HG03521 (cell line): ENCODE data around the gene DLAT.
"Not testable (repeated sequence)": the region's sequence is repeated elsewhere in the genome, so short reads cannot be mapped to it uniquely, and the experiment has no call there.

Experiments used
- ATAC-seq: cut with Tn5 transposase; IDR thresholded peaks from one replicate; pipeline ENCODE4 v1.9.1; 2021; ENCODE audit warnings: mild to moderate bottlenecking, moderate library complexity; ENCODE audit not compliant: unreplicated experiment

The DLAT gene

DNA sequence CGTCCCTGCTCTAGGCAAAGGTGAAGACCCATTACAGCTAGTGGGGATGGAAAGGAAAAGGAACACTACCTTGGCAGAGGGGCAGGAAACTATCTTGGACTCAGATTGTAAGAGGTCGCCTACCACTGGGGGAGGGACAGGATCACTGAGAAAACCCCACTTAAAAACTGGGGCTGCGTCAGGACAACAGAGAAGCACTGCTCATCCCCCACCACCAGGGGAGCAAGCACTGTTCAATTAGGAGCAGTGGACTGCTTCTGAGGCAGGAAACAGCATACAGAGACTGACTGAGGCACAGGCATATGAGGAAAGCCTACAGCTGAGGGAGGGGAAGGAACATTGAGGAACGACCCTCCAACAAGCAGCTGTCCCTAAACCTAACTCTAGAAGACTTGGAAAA lies 20.8 kb upstream of the DLAT start:
- ATAC-seq: peak; percentile 96

DNA sequence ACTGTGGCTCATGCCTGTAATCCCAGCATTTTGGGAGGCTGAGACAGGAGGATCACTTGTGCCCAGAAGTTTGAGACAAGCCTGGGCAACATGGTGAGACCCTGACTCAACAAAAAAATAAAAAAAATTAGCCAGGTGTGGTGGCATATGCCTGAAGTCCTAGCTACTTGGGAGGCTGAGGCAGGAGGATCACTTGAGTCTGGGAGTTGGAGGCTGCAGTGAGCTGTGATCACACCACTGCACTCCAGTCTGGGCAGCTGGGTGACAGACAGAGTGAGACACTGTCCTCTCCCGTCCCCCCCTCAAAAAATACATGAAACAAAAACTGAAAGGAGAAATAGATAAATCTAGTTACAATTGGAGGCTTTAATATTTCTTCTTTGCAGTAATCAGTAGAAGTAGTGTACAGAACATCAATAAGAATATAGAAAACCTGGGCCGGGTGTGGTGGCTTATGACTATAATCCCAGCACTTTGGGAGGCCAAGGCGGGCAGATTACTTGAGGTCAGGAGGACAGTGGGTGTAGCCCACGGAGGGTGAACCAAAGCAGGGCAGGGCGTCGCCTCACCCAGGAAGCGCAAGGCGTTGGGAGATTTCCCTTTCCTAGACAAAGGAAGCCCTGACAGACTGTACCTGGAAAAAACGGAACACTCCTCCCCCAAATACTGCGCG lies 19.6 kb upstream of the DLAT start:
- no peak for ATAC-seq

DNA sequence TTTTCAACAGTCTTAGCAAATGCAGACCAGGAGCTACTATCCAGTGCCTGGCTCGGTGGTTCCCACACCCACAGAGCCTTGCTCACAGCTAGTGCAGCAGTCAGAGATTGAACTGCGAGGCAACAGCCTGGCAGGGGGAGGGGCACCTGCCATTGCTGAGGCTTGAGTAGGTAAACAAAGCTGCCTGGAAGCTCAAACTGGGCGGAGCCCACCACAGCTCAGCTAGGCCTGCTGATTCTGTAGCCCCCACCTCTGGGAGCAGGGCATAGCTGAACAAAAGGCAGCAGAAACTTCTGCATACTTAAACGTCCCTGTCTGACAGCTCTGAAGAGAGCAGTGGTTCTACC lies 19.1 kb upstream of the DLAT start:
- not testable (repeated sequence) for ATAC-seq

DNA sequence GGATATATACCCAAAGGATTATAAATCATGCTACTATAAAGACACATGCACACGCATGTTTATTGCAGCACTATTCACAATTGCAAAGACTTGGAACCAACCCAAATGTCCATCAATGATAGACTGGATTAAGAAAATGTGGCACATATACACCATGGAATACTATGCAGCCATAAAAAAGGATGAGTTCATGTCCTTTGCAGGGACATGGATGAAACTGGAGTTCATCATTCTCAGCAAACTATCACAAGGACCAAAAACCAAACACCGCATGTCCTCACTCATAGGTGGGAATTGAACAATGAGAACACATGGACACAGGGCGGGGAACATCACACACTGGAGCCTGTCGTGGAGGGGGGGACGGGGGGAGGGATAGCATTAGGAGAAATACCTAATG lies 13.8 kb upstream of the DLAT start:
- not testable (repeated sequence) for ATAC-seq

DNA sequence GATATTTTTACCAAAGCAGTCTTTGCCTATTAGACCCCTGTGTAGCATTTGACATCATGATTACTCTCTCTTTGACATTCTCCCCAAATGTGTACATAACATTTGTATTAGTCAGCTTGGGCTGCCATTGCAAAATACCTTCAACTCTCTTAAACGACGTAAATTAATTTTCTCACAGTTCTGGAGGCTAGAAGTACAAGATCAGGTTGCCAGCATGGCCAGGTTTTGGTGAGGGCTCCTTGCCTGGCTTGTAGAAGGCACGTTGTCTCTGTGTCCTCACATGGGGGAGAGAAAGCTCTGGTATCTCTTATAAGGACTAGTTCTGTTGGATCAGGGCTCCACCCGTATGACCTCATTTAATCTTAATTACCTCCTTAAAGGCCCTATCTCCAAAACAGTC lies 12.3 kb upstream of the DLAT start:
- ATAC-seq: no peak

DNA sequence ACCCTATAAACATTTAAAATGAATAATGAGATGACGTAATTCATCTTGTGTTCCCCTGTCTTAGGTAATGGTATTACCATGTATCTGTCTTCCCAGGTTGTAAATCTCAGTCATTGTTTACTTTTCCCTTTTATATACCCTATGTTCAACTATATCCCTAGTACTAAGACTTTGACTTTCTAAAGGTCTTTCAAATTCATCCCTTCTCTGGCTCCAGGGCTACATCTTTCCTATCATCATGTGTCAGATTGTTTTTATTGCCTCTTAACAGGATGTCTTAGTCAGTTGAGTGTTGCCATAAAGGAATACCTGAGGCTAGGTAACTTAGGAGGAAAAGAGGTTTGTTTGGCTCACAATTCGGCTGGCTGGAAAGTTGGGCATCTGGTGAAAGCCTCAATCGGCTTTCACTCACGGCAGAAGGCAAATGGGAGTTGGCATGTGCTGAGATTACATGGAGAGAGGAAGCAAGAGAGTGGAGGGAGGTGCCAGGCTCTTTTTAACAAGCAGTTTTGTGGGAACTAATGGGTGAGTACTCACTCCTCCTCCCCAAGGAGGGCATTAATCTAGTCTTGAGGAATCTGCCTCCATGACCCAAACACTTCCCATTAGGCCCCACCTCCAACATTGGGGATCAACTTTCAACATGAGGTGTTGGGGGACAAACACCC lies 11.6 kb upstream of the DLAT start:
- no peak for ATAC-seq

DNA sequence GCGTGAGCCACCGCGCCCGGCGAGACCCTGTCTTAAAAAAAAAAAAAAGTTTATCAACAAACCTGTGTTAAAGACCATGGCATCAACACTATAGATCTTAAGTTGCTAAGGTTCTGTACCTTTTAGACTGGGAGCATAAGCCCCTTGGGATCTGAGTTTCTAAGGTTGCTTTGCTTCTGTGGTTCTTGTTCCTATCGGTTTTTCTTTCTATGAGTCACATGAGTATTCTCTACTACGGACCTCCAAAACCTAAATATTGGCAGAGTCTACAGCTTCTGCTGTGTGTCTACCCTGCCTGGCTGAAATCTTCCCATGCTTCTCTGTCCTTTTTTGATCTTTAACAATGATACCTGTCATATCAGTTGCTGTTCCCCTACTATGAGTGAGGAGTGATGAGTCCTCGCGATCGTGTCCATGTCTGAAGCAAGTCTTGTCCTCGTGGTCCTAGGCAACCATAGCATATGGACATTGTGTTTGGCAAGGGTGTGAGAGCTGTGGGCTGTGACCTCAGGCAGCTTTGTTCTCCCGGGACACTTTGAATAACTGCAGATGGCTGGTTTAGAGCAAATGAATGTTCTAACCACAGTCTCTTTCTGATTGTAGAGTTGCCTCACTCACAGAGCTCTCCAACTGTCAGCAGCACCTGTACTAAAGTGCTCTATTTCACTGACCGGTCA lies 9.0 kb upstream of the DLAT start:
- peak; percentile 73 for ATAC-seq

DNA sequence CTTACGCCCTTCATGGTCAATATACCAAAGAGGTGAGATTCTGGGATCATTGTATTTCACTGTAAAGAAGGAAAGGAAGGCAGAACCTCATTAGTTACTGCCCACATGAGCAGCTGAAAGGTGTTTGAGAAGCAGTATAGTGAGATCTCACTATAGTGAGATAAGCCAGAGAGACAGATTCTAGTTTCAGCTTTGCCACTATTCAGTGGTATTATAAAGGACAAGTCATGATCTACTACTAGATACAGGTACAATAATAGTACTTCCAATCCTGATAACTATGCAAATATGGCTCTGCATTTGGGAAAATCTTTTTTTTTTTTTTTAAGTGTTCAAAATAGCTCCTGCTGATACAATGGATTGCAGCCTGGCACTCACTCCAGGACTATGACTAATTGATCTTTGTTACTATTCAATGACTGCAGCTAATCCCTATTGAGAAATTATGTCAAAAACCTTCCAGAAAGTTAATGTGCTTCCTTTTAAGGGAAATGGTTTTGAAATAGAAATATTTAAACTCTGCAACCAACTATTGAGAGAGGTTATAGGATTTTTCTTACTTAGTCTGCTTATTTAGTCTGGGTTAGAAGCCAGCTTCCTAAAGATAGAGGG lies 8.3 kb upstream of the DLAT start:
- ATAC-seq: peak; percentile 26

DNA sequence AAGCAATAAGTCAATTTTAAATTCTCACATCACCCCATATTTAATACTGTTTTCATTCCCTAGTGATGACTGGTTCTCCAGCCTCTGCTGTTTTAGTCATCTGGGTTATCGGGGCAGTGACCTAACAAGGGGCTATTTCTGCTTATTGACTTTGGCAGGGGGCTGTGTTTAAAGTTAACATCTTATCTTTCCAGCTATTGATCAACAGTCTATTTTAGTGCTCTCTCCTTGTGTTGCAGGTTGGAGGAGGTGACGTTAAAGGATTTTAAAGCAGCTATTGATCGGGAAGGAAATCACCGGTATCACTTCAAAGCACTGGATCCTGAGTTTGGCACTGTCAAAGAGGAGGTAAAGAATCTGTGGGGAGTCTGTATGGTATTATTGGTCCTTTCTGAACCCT lies 7.7 kb upstream of the DLAT start:
- ATAC-seq: no peak

DNA sequence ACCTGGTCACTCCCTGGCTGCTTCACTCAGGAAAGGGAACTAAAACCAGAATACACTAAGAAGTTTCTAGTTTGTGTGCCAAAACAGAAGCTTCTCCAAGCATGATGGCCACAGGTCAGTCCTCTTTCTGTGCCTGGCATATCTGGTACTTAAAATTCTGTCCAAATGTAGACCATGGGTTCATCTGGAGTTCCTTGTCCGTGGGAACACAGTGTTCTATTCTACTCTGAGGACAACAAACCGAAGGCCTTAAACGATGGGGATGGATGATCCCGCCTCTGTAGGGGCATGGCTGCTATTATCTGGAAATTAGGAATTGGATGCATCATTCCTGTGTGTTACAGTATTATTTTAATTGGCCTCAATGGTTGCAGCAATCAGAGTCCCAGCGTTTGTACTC lies 6.1 kb upstream of the DLAT start:
- ATAC-seq: no peak

DNA sequence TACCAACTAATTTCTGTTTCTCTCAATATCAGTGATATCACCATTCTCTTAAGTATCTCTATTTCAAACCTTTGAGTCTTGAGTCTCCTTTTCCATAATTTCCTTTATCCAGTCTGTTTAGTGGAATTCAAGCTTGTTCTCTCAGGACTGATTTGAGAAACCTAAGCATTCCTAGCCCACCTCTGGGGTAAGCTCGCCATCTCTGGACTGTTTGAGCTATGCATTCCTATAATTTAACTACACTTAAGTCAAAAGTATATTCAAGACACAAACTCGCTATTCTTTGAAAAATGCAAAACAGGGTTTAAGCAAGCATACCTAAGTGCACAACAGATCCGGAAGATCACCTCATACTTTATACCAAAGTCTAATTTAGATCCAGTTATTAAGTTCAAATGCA lies 2.1 kb upstream of the DLAT start:
- ATAC-seq: no peak

DNA sequence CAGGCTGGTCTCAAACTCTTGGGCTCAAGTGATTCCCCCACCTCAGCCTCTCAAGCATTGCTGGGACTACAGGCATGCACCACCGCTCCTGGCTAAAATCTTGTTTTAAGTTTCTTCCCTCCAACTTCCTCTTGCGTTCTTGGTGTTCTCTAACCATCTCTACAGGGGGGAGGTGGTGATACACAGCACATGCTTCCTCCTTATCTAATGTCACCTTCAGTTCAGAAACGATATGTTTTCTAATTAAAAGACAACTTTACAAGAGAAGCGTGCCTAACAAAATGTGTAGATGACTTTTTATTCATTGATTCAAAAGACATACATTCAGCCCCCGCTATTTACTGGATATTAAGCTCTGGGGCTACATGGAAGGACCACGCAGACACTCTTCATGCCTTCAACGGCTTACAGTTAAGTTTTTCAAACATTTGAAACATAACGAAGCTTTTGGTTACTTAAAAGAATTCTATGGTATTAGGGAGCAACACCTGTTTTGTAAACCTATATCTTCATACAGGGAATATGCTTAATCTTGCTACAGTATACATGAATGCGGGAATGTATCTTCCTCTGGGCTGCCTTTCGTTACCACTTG lies 933 bp upstream of the DLAT start:
- ATAC-seq: peak; percentile 32

DNA sequence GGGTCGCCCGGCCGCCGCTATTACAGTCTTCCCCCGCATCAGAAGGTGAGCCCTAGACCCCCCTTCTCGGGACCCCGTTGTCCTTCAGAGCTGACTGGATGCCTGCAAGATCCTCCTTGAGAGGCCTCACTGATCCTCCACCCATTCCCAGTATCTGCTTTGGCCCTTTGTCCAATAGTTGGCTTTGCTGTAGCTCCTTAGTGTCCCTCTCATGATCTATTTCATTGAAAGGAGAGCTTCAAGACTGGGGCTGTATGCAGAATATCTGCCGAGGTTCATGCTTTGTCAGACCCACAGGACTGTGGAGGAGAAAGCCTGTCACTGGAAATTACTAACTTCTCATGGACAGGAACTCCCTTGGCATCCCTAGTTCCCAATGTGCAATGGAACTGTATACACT lies 499 bp downstream of the DLAT start:
- ATAC-seq: no peak

DNA sequence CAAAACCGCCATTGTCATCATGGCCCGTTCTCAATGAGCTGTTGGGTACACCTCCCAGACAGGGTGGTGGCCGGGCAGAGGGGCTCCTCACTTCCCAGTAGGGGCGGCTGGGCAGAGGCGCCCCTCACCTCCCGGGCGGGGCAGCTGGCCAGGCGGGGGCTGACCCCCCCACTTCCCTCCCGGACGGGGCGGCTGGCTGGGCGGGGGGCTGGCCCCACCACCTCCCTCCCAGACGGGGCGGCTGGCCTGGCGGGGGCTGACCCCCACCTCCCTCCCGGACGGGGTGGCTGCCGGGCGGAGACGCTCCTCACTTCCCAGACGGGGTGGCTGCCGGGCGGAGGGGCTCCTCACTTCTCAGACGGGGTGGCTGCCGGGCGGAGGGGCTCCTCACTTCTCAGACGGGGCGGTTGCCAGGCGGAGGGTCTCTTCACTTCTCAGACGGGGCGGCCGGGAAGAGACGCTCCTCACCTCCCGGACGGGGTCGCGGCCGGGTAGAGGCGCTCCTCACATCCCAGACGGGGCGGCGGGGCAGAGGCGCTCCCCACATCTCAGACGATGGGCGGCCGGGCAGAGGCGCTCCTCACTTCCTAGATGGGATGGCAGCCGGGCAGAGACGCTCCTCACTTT lies 1.7 kb downstream of the DLAT start:
- not testable (repeated sequence) for ATAC-seq

DNA sequence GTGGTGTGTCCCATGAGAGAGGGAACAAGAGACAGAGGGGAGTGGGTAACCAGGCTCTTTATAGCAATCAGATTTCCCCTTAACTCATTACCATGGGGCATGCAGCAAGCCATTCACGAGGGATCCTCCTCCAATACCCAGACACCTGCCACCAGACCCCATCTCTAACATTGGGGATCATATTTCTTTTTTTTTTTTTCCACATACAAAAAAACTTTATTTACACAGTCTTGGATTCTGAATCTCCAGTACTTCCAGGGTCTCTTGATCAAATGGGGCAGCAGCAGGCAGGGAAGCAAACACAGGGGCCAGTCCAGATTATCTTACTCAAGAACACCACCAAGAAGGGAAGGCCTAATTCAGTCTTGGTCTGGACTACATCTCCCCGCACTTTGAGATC lies 4.3 kb downstream of the DLAT start:
- no peak for ATAC-seq

DNA sequence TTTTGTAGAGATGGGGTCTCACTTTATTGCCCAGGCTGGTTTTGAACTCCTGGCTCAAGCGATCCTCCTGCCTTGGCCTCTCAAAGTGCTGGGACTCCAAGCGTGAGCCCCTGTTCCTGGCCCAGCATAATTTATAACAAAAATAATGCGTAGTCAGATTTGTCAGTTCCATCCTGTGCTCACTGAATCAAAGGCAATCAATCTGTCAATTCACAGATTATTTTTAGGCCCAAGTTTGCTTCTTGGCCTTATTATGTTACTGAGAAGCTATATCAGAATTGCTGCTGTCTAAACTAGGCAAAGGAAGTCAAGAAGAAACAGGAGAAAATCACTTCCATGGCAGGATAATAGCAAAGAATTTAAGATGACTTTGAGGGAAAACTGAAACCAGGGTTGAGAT lies 8.7 kb downstream of the DLAT start:
- no peak for ATAC-seq

DNA sequence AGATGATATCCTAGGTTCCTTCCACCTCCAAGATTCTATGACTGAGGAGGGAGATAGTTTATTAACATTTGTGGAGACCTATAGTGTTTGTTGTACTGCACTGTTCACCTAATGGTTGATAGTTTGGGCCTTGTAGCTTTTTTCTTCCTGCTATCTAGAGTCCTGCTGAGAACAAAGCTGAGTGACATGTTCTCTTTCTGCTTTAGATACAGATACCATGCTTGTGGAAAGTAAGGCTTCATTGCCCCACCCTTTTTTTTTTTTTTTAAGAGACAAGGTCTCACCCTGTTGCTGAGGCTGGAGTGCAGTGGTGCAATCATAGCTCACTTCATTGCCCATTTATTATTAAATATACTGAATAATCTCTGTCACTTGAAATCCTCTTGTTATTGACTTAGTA lies 12.3 kb downstream of the DLAT start:
- no peak for ATAC-seq

DNA sequence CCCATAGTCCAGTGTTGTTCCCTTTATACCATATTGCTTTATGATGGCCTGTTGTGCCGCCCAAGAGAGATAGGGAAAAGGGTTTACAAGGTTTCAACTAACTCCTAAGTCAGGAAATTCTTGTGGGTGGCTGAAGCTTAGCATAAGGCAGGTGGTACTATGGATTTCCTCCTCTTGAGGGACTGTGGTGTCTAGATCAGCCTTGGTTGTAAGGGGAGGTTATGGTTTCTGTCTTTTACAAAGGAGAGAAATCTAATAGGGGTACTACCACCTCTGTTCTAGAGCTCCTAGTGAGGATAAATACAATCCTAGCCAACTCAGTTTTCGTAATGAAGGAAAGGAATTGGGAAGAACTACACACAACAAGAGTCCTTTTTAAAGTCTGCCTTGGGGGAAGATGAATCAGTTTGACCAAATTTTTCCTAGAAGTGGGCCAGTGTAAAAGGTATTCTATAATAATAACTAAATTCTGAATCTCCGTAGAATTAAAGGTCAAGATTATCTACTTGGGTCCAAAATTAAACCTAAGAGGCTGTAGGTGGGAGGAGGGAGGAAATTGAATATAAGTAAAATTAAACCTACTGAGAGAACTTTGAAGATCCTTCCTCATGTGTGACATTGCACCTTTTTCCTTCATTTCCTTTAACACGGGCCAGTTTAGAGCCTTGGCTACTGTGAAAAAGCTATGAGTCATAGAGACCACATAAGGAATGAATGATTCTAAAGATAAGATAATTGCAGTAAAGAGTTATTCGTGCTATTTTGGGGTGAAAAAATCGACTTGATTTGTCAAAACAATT lies 17.2 kb downstream of the DLAT start:
- no peak for ATAC-seq

DNA sequence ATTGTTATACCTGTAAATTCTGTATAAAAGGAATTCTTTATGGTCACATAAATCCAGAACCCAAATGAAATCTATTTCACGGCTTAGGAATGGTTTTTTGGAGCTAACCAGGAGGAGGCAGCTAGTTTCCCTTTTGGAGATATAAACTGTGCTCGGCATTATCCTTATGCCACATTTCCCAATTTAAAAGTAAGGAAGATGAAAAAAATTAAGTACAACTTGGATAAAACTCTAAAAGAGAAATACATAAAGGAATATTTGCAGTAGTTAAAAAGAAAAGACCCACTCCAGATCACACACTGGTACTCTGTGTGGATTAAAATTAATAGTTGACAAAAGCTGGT lies 17.7 kb downstream of the DLAT start:
- no peak for ATAC-seq

DNA sequence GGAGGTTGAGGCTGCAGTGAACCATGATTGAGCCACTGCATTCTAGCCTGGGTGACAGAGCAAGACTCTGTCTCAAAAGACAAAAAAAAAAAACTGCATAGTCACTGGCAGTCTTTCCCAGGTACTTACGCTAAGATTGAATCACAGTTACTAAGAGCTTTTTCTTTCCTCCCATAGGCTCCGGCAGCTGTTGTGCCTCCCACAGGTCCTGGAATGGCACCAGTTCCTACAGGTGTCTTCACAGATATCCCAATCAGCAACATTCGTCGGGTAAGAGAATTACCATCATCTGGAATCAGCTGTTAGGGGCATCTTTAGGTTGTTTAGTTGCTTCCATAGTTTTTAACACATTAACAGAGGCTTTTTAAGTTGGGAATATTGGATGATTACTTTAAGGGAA lies 19.8 kb downstream of the DLAT start:
- no peak for ATAC-seq
